Activated B cell treated with CpG ODN at 0.5 μM for 24 hours (primary cell): Measurements from ENCODE around the gene BCDIN3D. TPM values are rescaled to one million over a fixed set of nuclear protein-coding genes. Genes with fewer than 3 reads are reported as not detected.

Experiments
- ATAC-seq: fragments of 200-7000 bp; cut with Tn5 transposase; one replicate; pipeline ENCODE4 v1.10.0; 2021; ENCODE audit warnings: low read depth, mild to moderate bottlenecking, moderate library complexity
- CTCF ChIA-PET: fragments of 350-600 bp; sonication (Branson Sonifier 250); formaldehyde crosslinking; loops from one replicate; lab custom pipeline; 2021; ENCODE audit warnings: antibody characterized with exemption; lab: Charles Lee
- POLR2A ChIA-PET: fragments of 350-600 bp; sonication (Branson Sonifier 250); formaldehyde crosslinking; loops from one replicate; lab custom pipeline; 2021; ENCODE audit warnings: antibody characterized with exemption; lab: Charles Lee
- DNase-seq: peaks from one replicate; pipeline ENCODE4 v3.0.0; 2022
- H3K27ac Mint-ChIP-seq: one replicate; pipeline ENCODE4 v1.8.0; 2020; ENCODE audit warnings: mixed read lengths
- H3K27me3 Mint-ChIP-seq: one replicate; pipeline ENCODE4 v1.8.0; 2021; ENCODE audit warnings: mixed read lengths
- H3K36me3 Mint-ChIP-seq: one replicate; pipeline ENCODE4 v1.8.0; 2021; ENCODE audit warnings: low read depth, mixed read lengths
- H3K4me1 Mint-ChIP-seq: one replicate; pipeline ENCODE4 v1.8.0; 2021; ENCODE audit warnings: mixed read lengths
- H3K4me3 Mint-ChIP-seq: one replicate; pipeline ENCODE4 v1.8.0; 2020; ENCODE audit warnings: mild to moderate bottlenecking, mixed read lengths
- H3K9me3 Mint-ChIP-seq: one replicate; pipeline ENCODE4 v1.8.0; 2020; ENCODE audit warnings: mixed read lengths
- intact Hi-C: fragments of 100-400 bp; cut with micrococcal nuclease; formaldehyde crosslinking; loops from one replicate; pipeline ENCODE4 v1.15.1; 2024
- total RNA-seq: library from RNA; stranded (reverse); gene quantifications from 2 replicates; pipeline ENCODE4 v1.2.3, GENCODE V29; 2022
- TF ChIP-seq, protein P1 (sequence below): fragments of 200-600 bp; IDR thresholded peaks from one replicate; pipeline ENCODE4 v1.8.0; 2022; ENCODE audit warnings: antibody characterized with exemption, mild to moderate bottlenecking

The BCDIN3D gene
- total RNA-seq, 1 donor from 2014 or later, result 12.0 TPM

DNA sequence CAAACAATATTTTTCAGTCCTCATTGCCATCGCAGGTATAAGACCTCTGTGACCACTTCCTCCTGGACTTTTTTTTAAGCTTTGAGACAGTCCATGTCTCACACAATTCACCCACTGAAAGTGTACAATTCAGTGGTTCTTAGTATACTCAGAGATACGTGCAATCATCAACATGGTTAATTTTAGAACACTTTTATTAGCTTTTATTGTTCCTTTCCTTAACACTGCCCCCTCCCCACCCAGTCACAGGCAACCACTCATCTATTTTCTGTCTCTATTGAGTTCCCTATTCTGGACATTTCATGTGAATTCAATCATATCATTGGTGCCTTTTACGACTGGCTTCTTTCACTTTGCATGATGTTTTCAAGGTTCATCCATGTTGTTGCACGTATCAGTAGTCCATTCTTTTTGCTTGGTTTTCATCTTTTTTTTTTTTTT lies 30.9 kb downstream of the BCDIN3D start:
- ATAC-seq (peak; percentile 42), DNase-seq (no peak)
- TF ChIP-seq, protein P1, sequence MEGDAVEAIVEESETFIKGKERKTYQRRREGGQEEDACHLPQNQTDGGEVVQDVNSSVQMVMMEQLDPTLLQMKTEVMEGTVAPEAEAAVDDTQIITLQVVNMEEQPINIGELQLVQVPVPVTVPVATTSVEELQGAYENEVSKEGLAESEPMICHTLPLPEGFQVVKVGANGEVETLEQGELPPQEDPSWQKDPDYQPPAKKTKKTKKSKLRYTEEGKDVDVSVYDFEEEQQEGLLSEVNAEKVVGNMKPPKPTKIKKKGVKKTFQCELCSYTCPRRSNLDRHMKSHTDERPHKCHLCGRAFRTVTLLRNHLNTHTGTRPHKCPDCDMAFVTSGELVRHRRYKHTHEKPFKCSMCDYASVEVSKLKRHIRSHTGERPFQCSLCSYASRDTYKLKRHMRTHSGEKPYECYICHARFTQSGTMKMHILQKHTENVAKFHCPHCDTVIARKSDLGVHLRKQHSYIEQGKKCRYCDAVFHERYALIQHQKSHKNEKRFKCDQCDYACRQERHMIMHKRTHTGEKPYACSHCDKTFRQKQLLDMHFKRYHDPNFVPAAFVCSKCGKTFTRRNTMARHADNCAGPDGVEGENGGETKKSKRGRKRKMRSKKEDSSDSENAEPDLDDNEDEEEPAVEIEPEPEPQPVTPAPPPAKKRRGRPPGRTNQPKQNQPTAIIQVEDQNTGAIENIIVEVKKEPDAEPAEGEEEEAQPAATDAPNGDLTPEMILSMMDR, result no peak
- peaks cover 22% of the 10 kb centered on the region for H3K4me1 Mint-ChIP-seq
- no peak overlapping the region for H3K4me3 Mint-ChIP-seq
- peak overlapping the region; percentile 10 for H3K27ac Mint-ChIP-seq
- peaks cover 5% of the 10 kb centered on the region for H3K36me3 Mint-ChIP-seq
- no peaks in the 10 kb centered on the region for H3K27me3 Mint-ChIP-seq
- CTCF ChIA-PET, result interaction anchor here (1.0 kb wide), 1 partner anchor 34 kb away, joined by 3 read pairs; no protein-coding TSS in a partner anchor
- H3K9me3 Mint-ChIP-seq, result no peaks in the 10 kb centered on the region
- intact Hi-C loops, result no loop called here
- POLR2A ChIA-PET, result interaction anchor here (1.1 to 1.6 kb wide), 2 partner anchors 27 to 70 kb away, joined by 3 to 4 read pairs; partner anchors contain the start of gene TMBIM6

DNA sequence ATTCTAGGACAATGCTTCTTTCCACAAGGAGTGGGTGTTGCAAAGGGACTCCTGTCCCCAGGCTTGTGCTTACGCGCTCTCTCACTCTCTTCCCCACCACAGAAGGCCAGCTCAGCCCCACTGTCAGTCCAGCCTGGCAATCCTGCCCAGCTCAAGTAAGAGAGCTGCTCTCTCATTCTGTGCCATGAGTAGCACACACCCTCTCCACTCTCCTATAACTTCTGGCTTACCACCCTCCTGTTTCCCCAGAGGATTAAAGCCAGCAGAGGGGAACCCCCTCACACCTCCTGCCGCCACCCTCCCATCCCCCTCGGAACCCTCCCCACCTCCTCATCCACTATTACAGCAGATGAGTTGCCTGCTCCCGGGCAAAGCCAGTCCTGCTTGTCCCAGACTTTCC lies 31.8 kb downstream of the BCDIN3D start:
- peaks cover 22% of the 10 kb centered on the region for H3K4me1 Mint-ChIP-seq
- H3K4me3 Mint-ChIP-seq, result no peak overlapping the region
- CTCF ChIA-PET, result no interaction called here
- DNase-seq (no peak), ATAC-seq (no peak)
- TF ChIP-seq, protein P1, result no peak
- H3K27me3 Mint-ChIP-seq, result no peaks in the 10 kb centered on the region
- POLR2A ChIA-PET, result interaction anchor here (0.6 to 1.6 kb wide), 2 partner anchors 70 to 658 kb away, joined by 4 to 7 read pairs; partner anchors contain the start of gene TMBIM6
- H3K36me3 Mint-ChIP-seq, result peaks cover 4% of the 10 kb centered on the region
- intact Hi-C loops, result no loop called here
- no peak overlapping the region for H3K27ac Mint-ChIP-seq
- no peaks in the 10 kb centered on the region for H3K9me3 Mint-ChIP-seq

DNA sequence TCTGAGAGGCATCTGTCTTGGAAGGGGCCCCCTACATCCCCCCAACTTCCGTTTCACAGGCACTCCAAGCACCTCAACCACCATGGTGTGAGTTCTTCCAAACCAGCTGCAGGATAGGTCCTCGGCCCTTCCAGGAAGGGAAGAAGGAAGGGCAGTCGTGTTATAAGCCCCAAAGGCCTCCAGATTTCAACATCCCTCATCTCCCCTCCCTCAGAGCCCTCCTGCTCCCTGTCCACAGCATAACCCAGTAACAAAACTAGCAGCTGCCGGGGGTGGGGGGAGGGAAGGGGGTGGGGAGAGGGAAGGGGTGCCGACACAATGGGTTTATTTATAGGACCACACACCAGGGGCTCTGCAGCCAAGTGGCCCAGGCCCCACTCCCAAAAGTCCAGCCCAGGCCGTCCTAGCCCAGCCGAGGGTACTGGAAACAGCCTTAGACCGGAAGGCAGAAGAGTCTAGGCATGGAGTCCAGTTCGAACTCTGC lies 33.0 kb downstream of the BCDIN3D start:
- TF ChIP-seq, protein P1, result no peak
- H3K27ac Mint-ChIP-seq, result no peak overlapping the region
- H3K9me3 Mint-ChIP-seq, result no peaks in the 10 kb centered on the region
- ChIA-PET POLR2A (no interaction called here), CTCF (no interaction called here)
- intact Hi-C loops, result no loop called here
- ATAC-seq (no peak), DNase-seq (no peak)
- H3K36me3 Mint-ChIP-seq, result peaks cover 10% of the 10 kb centered on the region
- peaks cover 22% of the 10 kb centered on the region for H3K4me1 Mint-ChIP-seq
- H3K4me3 Mint-ChIP-seq, result no peak overlapping the region
- H3K27me3 Mint-ChIP-seq, result no peaks in the 10 kb centered on the region

DNA sequence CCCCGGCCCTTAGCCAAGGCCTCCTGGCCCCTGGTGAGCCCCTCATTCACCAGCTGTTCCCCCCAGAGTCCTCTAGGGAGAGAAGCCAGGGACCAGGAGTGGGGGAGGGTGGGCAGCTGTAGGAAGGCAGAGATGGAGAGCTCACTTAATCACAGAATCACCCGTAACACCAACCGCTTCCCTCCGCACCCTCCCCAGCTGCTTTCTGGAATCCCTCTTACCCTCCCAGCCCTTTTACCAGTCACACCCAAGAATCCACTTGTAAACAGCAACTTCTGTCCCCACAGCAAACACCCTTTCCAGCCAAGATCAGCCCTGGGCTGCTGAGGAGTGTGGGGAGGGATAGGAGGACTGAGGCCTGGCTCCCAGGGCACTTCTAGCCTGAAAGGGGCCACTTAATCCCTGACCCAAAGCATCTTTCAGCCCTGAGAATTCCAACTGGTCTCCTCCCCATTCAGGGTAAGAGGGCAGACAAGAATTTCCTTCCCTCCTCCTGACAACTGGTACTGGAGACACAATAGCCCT lies 33.5 kb downstream of the BCDIN3D start:
- POLR2A ChIA-PET, result no interaction called here
- Mint-ChIP-seq H3K9me3 (no peaks in the 10 kb centered on the region), H3K27me3 (no peaks in the 10 kb centered on the region), H3K4me1 (peaks cover 22% of the 10 kb centered on the region), H3K36me3 (peaks cover 12% of the 10 kb centered on the region), H3K4me3 (no peak overlapping the region), H3K27ac (no peak overlapping the region)
- DNase-seq (no peak), ATAC-seq (no peak)
- CTCF ChIA-PET, result no interaction called here
- intact Hi-C loops, result no loop called here
- TF ChIP-seq, protein P1, result no peak

DNA sequence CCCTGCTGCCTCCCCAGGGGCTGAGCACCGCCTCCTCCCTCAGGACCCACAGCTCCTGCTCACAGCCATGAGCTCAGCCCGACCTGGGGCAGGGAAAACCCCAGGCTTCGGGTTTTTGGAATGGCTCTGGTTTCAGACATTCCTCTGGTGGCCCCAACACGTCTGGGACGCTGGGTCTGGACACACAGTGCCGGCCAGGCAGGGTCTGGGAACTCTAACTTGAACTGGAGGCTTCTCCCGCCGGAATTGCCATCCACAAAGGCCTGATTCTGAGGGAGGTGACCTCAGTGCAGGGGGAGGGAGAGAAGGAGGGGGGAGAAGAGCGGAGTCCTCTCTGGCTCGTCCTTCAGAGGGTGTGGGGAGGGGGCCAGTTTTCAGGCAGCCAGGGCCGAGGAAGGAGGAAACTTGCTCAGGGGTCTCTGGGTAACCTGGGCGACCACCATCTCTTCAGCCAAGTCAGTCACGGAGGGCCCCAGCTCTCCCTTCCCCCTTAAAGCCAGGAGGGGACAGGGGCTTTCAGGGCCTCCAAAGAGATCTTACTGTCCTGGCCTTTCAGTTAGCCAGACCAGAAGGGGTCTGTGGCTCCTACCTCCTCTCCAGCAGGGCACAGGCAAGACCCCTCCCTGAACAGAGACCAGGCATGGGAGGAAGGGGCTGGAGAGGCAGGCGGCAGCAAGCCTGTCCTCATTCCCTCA lies 34.1 kb downstream of the BCDIN3D start:
- no peak overlapping the region for H3K4me3 Mint-ChIP-seq
- H3K36me3 Mint-ChIP-seq, result peaks cover 12% of the 10 kb centered on the region
- no peaks in the 10 kb centered on the region for H3K27me3 Mint-ChIP-seq
- TF ChIP-seq, protein P1, result no peak
- no peak for DNase-seq
- ATAC-seq, result no peak
- intact Hi-C loops, result no loop called here
- ChIA-PET CTCF (no interaction called here), POLR2A (no interaction called here)
- peaks cover 22% of the 10 kb centered on the region for H3K4me1 Mint-ChIP-seq
- no peaks in the 10 kb centered on the region for H3K9me3 Mint-ChIP-seq
- no peak overlapping the region for H3K27ac Mint-ChIP-seq
